ACHN (cell line): ENCODE measurements around the gene HSPB1.
"Not testable (repeated sequence)": the region's sequence is repeated elsewhere in the genome, so short reads cannot be mapped to it uniquely, and the experiment has no call there.

ENCODE experiments used
- DNase-seq: peaks from one replicate; pipeline ENCODE4 v3.0.0-alpha.2; 2015
- in situ Hi-C: cut with HindIII; loops from 2 replicates; pipeline ENCODE4 v1.10.0; 2017; ENCODE audit warnings: low sequenced_read_pairs, low pct_ligation_motif_present, low pct_unique_long_range_greater_than_20kb

The HSPB1 gene

GRCh38 chr7:76278540-76278939 is 23.9 kb upstream of the HSPB1 start:
- DNase-seq, result peak; percentile 39
- in situ Hi-C loops, result no loop called here

GRCh38 chr7:76280408-76280807 is 22.1 kb upstream of the HSPB1 start:
- in situ Hi-C loops, result no loop called here
- DNase-seq, result no peak

- in situ Hi-C loops, result no loop called here
- no peak for DNase-seq
Observed at GRCh38 chr7:76281006-76281705, 21.3 kb upstream of the HSPB1 start.

GRCh38 chr7:76281706-76282343 is 20.6 kb upstream of the HSPB1 start:
- in situ Hi-C loops, result no loop called here
- DNase-seq, result no peak

- DNase-seq, result peak; percentile 33
- in situ Hi-C loops, result no loop called here
Observed at GRCh38 chr7:76282344-76283253, 19.9 kb upstream of the HSPB1 start.

- no peak for DNase-seq
- in situ Hi-C loops, result no loop called here
Observed at GRCh38 chr7:76283254-76284159, 19.0 kb upstream of the HSPB1 start.

GRCh38 chr7:76285604-76286374 is 16.7 kb upstream of the HSPB1 start:
- in situ Hi-C loops, result no loop called here
- DNase-seq, result no peak

- DNase-seq, result no peak
- in situ Hi-C loops, result no loop called here
Observed at GRCh38 chr7:76286842-76287403, 15.6 kb upstream of the HSPB1 start.

GRCh38 chr7:76290847-76291350 is 11.6 kb upstream of the HSPB1 start:
- peak; percentile 18 for DNase-seq
- in situ Hi-C loops, result not testable (repeated sequence)

GRCh38 chr7:76291351-76292212 is 10.9 kb upstream of the HSPB1 start:
- in situ Hi-C loops, result no loop called here

GRCh38 chr7:76292213-76292573 is 10.3 kb upstream of the HSPB1 start:
- in situ Hi-C loops, result no loop called here
- peak; percentile 34 for DNase-seq

More at GRCh38 chr7:76291351-76292212, 10.9 kb upstream of the HSPB1 start:
- peak; percentile 100 for DNase-seq

GRCh38 chr7:76292911-76293310 is 9.6 kb upstream of the HSPB1 start:
- DNase-seq, in situ Hi-C loops: not testable (repeated sequence)

- DNase-seq, result no peak
- in situ Hi-C loops, result no loop called here
Observed at GRCh38 chr7:76293407-76293901, 9.0 kb upstream of the HSPB1 start.

GRCh38 chr7:76294344-76295024 is 8.0 kb upstream of the HSPB1 start:
- in situ Hi-C loops, result no loop called here

More at GRCh38 chr7:76294344-76295024, 8.0 kb upstream of the HSPB1 start:
- DNase-seq, result peak; percentile 99
